GM12891 (cell line): ENCODE data around the gene ARR3.

ENCODE experiments used
- POLR2A ChIP-seq: IDR thresholded peaks from 2 replicates; pipeline ENCODE4 v1.6.1; 2011; ENCODE audit warnings: low read depth, low read length, control low read depth
- SPI1 ChIP-seq: IDR thresholded peaks from 2 replicates; pipeline ENCODE4 v1.6.1; 2011; ENCODE audit warnings: low read depth, low read length, control low read depth
- TAF1 ChIP-seq: IDR thresholded peaks from 2 replicates; pipeline ENCODE4 v1.6.1; 2011; ENCODE audit warnings: low read depth, low read length, control low read depth

DNA sequence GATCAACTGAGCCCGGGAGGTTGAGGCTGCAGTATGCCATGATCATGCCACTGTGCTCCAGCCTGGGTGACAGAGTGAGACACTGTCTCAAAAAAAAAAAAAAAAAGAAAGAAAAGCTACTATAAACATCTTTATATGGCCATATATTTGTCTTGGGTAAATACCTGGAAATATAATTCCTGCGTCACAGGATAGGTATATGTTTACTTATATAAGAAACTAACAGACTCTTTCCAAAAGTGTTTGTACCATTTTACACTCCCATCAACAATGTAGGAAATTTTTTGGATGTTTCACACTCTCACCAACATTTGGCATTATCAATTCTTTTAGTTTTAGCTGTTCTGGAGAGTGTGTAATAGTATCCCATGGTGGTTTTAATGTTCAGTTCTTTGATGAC lies 20.9 kb upstream of the ARR3 start:
- TF ChIP-seq POLR2A (no peak), SPI1 (no peak), TAF1 (no peak)
